GM15510 (cell line): ENCODE measurements around the gene DENND4C.

ENCODE experiments used
- POLR2A ChIP-seq: IDR thresholded peaks from 3 replicates; pipeline ENCODE4 v1.6.1; 2011; ENCODE audit warnings: borderline replicate concordance; ENCODE audit not compliant: insufficient read length; ENCODE audit errors: extremely low read depth

DENND4C gene

GRCh38 chr9:19230355-19231125, at the start of gene DENND4C:
DENND4C (plus strand) TSS chr9:19230693; CDS start chr9:19276175, 45,482 bp downstream.
- TF ChIP-seq POLR2A: peak; percentile 58

DNA sequence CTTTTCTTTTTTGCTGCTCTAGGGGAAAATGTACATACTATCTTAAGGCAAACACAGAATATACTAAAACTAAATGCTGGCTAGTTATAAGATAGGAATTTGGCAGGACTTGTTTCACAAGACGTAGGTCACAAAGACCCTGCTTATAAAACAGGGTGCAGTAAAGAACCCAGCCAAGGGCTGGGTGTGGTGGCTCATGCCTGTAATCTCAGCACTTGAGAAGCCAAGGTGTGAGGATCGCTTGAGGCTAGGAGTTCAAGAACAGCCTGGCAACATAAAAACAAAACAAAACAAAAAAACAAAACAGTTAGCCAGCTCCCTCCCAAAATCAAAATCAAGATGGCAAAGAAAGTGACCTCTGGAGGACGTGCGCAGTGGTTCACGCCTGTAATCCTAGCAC, 49.5 kb upstream of the DENND4C start:
- TF ChIP-seq POLR2A: no peak

DNA sequence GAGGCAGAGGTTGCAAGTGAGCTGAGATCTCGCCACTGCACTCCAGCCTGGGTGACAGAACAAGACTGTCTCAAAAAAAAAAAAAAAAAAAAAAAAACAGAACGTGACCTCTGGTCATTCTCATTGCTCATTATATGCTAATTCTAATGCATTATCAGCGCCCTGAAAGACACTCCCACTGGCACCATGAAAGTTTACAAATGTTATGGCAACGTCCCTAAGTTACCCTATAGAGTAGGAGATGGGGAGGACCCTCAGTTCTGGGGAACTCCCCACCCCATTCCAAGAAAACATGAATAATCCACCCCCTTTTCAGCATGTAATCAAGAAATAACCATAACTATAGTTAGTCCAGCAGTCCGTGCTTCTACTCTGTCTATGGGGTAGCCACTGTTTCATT, 48.9 kb upstream of the DENND4C start:
- no peak for TF ChIP-seq POLR2A

DNA sequence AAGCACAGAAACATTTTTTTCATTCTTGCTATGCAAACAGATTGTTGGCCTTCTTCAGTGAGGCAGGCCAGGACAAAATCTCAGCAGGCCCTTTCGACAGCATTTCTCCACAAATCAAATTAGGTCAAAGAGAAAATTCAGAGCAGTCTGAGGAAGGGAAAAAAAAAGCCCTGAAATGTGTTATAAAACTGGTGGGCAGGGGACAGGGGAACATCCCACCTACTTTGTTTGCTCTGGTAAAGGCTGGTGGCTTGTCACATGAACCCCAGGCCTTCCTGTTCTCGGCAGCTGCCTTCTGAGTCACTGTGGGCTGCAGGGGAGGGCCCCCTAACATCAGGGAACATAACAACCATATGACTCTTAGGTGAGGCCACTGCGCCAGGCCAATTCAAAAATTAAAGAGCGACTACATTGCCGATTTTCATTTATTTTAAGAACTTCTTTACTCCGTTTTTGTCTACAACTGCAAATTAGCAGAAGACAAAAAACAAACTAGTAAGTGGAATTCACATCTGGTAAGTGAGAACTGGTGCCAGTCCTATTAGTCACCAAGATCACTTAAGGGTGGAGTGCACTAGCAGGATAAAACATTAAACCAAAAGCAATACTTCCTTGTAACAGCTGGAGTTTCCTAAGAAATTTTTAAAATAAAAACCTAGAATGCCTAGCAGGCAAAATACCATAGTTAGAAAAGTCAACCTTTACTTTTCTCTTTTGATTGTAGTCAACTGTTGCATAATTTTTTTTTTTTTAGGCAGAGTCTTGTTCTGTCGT, 46.2 kb upstream of the DENND4C start:
- peak; percentile 17 for TF ChIP-seq POLR2A

- no peak for TF ChIP-seq POLR2A
These were observed 45.3 kb upstream of the DENND4C start for GRCh38 chr9:19185191-19185590.

- TF ChIP-seq POLR2A: no peak
These were observed 44.3 kb upstream of the DENND4C start for GRCh38 chr9:19186232-19186631.

DNA sequence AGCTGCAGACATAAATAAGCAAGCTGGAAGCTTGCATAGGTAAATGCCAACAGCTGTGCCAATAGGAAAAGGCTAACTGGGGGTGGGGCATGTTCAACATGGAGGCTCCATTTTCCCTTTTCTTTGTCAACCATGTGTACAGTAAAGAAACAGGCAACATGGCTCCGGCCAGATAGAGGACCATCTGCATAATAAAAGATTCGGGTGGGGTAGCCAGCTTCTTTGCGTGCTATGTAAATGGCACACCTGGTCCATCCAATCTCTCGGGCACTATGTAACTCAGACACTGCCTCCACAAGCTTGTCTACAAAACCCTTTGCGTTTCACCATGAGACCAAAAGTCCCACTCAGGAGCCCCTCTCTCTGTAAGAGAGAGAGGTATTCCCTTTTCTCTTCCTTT, 41.7 kb upstream of the DENND4C start:
- TF ChIP-seq POLR2A: no peak

DNA sequence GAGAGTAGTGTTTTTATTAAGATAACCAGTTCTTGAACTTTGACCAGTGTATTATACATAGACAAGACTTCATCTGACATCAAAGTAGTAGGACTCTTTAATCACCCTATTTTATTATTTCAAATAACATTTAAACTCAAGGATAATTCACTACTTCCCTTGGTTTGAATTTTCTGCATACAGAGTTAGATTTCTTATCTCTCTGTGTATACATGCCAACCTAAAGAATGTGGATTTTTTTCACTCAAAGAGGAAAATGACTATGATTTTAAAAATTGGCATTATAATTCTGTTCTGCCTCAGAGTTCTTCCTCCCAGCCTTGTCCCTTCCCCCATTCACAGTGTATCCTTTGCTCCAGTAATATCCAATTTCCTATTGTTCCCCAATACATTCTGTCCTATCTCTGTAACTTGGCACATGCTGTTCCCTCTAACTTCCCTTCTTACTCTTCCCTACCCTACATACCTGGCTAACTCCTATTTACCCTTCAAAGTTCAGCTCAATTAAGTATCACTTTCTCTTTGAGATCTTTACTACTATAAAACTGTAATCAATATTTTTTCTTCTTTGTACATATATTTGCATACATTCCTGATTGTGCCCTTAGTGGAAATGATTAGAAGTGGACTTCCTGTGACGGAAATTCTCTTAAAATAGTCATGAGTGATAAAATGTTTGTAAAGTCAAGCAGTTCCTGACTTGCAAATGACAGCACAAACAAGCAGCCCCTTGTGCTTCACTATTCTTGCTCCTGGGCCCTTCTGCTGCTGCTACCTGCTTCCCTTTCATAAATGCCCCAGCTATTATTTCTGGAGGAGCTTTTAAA, 38.1 kb upstream of the DENND4C start:
- no peak for TF ChIP-seq POLR2A

DNA sequence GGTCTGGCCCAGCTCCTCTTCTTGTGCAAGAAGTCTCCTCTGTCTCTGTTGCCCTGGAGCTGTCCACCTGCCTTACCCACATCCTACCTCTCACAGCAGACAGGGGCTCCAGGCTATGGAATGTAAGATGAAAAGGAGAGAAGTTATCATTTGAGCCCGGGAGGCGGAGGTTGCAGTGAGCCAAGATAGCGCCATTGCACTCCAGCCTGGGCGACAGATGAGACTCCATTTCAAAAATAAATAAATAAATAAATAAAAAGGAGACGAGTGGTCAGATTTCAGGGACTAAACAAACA, 37.5 kb upstream of the DENND4C start:
- TF ChIP-seq POLR2A: no peak

DNA sequence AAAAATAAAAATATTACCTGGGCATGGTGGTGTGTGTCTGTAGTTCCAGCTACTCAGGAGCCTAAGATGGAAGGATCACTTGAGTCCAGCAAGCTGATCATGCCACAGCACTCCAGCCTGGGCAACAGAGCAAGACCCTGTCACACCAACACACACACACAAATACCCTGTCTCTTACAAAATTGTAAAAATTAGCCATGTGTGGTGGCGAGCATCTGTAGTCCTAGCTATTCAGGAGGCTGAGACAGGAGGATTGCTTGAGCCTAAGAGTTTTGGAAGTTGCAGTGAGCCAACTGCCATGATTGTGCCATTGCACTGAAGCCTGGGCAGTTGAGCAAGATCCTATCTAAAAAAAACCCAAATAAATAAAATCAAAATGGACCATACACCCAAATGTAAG, 32.1 kb upstream of the DENND4C start:
- no peak for TF ChIP-seq POLR2A

DNA sequence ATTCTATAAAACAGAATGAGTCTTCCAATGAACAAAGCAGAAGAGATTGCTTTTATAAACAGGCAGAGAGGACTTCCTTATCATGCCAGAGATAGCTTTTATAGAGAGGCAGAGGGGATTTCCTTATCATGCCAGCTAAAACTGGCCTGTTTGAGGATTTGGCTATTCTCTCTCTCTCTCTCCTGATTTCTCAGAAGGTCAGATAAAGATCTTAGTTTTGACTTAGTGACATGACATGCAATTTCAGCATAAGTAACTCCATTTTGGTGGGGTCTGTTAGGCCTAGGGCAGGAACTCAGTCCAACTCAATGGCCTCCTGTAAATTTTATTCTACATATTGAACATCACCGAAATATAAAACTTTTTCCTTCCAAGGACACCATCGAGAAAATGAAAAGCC, 31.5 kb upstream of the DENND4C start:
- no peak for TF ChIP-seq POLR2A

- no peak for TF ChIP-seq POLR2A
These were observed 30.3 kb upstream of the DENND4C start for GRCh38 chr9:19200229-19200628.

- no peak for TF ChIP-seq POLR2A
These were observed 28.3 kb upstream of the DENND4C start for GRCh38 chr9:19201899-19202891.

DNA sequence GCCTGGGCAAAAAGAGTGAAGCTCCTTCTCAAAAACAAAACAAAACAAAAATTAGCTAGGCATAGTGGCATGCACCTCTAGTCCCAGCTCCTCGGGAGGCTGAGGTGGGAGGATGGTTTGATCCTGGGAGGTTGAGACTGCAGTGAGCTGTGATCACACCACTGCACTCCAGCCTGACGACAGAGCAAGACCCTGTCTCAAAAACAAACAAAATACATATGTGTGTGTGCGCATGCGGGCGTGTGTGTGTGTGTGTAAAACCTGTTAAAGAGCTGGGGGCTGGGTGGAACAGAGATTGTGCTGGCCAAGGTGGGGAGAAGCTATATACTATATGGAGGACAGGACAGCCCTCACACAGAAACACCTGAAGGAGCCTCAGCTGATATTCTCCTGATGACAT, 27.4 kb upstream of the DENND4C start:
- no peak for TF ChIP-seq POLR2A

DNA sequence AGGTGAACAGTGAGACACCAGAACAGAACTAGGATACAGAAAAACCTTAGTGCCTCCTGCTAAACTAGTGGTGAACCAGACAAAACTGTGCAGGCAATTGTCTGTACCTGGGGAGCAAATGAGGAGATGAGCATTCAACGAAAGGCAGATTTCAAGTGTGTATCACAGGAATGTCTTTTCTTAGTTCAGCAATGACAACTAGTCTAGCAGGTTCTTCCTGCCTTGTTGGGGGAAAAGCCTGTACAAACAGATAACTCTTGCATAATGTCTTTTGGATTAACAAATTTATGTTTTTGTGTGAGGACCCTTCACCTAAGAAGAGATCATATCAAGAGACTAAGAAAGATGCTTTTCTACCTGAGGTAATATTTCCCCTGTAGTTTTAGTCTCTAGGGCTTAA, 21.8 kb upstream of the DENND4C start:
- no peak for TF ChIP-seq POLR2A

DNA sequence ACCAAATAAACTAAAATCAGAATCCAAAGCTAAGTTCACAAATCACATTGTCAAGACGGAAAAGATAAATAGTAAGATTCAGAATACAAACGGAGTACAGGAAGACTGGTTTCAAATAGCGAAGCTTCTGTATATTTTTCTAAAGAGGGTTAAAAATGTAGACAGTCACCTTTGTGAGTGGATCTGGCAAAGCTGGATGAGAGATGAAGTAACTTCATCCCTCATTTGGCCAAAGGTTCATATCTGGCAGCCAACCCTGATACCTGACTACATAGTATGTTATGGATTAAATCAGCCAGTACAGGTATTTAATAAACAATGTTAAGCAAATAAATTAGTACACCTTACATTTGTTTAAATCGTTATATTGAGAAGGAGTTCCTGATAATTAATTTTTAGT, 21.3 kb upstream of the DENND4C start:
- no peak for TF ChIP-seq POLR2A
